HL-60 (cell line): ENCODE results near the gene GMPR.

Source experiments
- DNase-seq, 2 experiments: peaks; one replicate each; pipeline ENCODE4 v3.0.0-alpha.2; 2010 to 2020; ENCODE audit warnings: low read depth in 1 of 2, low spot score in 1 of 2
- H3K27ac ChIP-seq: fragments of 250-450 bp; sonication (Bioruptor Pico); replicated peaks from 2 replicates; pipeline ENCODE4 v1.5.1; 2020; ENCODE audit warnings: mild to moderate bottlenecking, moderate library complexity
- H3K27me3 ChIP-seq: fragments of 250-450 bp; sonication (Bioruptor Pico); 2 replicates; pipeline ENCODE4 v1.5.1; 2021; ENCODE audit warnings: mild to moderate bottlenecking, moderate library complexity; ENCODE audit not compliant: insufficient read depth, poor library complexity, severe bottlenecking
- H3K4me3 ChIP-seq: replicated peaks from 2 replicates; pipeline ENCODE4 v1.5.1; 2011; ENCODE audit warnings: mild to moderate bottlenecking, control low read depth, low read length; ENCODE audit not compliant: insufficient read depth
- GABPA ChIP-seq: IDR thresholded peaks from 2 replicates; pipeline ENCODE4 v1.6.1; 2012; ENCODE audit warnings: low read depth
- POLR2AphosphoS5 ChIP-seq: IDR thresholded peaks from 2 replicates; pipeline ENCODE4 v1.6.1; 2012; ENCODE audit warnings: low read depth
- SPI1 ChIP-seq: IDR thresholded peaks from 2 replicates; pipeline ENCODE4 v1.6.1; 2012; ENCODE audit warnings: low read depth, mild to moderate bottlenecking, borderline replicate concordance
- TF ChIP-seq, protein P1 (sequence below): IDR thresholded peaks from one replicate; pipeline ENCODE4 v1.5.1; 2011; ENCODE audit warnings: low read length, control low read depth, inconsistent platforms; ENCODE audit not compliant: insufficient read depth
- TF ChIP-seq, protein P2 (sequence below): IDR thresholded peaks from 2 replicates; pipeline ENCODE4 v1.6.1; 2012; ENCODE audit warnings: low read depth; ENCODE audit not compliant: insufficient replicate concordance

Gene GMPR

GRCh38 chr6:16313732-16314131, 75.3 kb downstream of the GMPR start:
- H3K27me3 ChIP-seq, result no peaks in the 10 kb centered on the region
- DNase-seq, result no peak
- TF ChIP-seq GABPA, result no peak
- no peak for TF ChIP-seq POLR2AphosphoS5
- no peak for TF ChIP-seq SPI1
- TF ChIP-seq, protein P1, sequence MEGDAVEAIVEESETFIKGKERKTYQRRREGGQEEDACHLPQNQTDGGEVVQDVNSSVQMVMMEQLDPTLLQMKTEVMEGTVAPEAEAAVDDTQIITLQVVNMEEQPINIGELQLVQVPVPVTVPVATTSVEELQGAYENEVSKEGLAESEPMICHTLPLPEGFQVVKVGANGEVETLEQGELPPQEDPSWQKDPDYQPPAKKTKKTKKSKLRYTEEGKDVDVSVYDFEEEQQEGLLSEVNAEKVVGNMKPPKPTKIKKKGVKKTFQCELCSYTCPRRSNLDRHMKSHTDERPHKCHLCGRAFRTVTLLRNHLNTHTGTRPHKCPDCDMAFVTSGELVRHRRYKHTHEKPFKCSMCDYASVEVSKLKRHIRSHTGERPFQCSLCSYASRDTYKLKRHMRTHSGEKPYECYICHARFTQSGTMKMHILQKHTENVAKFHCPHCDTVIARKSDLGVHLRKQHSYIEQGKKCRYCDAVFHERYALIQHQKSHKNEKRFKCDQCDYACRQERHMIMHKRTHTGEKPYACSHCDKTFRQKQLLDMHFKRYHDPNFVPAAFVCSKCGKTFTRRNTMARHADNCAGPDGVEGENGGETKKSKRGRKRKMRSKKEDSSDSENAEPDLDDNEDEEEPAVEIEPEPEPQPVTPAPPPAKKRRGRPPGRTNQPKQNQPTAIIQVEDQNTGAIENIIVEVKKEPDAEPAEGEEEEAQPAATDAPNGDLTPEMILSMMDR, result no peak
- TF ChIP-seq, protein P2, sequence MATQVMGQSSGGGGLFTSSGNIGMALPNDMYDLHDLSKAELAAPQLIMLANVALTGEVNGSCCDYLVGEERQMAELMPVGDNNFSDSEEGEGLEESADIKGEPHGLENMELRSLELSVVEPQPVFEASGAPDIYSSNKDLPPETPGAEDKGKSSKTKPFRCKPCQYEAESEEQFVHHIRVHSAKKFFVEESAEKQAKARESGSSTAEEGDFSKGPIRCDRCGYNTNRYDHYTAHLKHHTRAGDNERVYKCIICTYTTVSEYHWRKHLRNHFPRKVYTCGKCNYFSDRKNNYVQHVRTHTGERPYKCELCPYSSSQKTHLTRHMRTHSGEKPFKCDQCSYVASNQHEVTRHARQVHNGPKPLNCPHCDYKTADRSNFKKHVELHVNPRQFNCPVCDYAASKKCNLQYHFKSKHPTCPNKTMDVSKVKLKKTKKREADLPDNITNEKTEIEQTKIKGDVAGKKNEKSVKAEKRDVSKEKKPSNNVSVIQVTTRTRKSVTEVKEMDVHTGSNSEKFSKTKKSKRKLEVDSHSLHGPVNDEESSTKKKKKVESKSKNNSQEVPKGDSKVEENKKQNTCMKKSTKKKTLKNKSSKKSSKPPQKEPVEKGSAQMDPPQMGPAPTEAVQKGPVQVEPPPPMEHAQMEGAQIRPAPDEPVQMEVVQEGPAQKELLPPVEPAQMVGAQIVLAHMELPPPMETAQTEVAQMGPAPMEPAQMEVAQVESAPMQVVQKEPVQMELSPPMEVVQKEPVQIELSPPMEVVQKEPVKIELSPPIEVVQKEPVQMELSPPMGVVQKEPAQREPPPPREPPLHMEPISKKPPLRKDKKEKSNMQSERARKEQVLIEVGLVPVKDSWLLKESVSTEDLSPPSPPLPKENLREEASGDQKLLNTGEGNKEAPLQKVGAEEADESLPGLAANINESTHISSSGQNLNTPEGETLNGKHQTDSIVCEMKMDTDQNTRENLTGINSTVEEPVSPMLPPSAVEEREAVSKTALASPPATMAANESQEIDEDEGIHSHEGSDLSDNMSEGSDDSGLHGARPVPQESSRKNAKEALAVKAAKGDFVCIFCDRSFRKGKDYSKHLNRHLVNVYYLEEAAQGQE, result no peak
- no peak overlapping the region for H3K4me3 ChIP-seq
- H3K27ac ChIP-seq, result no peak overlapping the region

- Histone ChIP-seq H3K27ac (no peak overlapping the region), H3K27me3 (no peaks in the 10 kb centered on the region), H3K4me3 (no peak overlapping the region)
- no peak for DNase-seq
- no peak for TF ChIP-seq POLR2AphosphoS5
- no peak for TF ChIP-seq GABPA
- TF ChIP-seq, protein P2, result no peak
These were observed 75.9 kb downstream of the GMPR start for GRCh38 chr6:16314296-16314695.

- Histone ChIP-seq H3K27ac (no peak overlapping the region), H3K4me3 (no peak overlapping the region), H3K27me3 (no peaks in the 10 kb centered on the region)
- DNase-seq, result peak in 1 of 2 experiments; percentile 16
- TF ChIP-seq POLR2AphosphoS5 (no peak), GABPA (no peak), SPI1 (no peak)
- TF ChIP-seq, protein P1, result peak; percentile 36
- TF ChIP-seq, protein P2, result no peak
These were observed 78.4 kb downstream of the GMPR start for GRCh38 chr6:16316741-16317251.
